Sigmoid colon (tissue), 4 donors: ENCODE results near the gene ATG9B.

ENCODE experiments used
- CTCF ChIP-seq, 4 experiments: fragments of 450-650 bp in 3 of 4; fragments of 200-600 bp in 1 of 4; IDR thresholded peaks; one replicate each; pipeline ENCODE4 v1.5.1; 2016 to 2019; ENCODE audit warnings: antibody characterized with exemption in 4 of 4, mild to moderate bottlenecking in 3 of 4, moderate library complexity in 2 of 4
- EP300 ChIP-seq, 4 donors: sonication (generic); formaldehyde crosslinking; IDR thresholded peaks; one replicate each; pipeline ENCODE4 v1.6.1; 2017; ENCODE audit warnings: antibody characterized with exemption in 4 of 4
- POLR2A ChIP-seq, 2 donors: fragments of 450-650 bp; IDR thresholded peaks; one replicate each; pipeline ENCODE4 v1.6.1; 2016; ENCODE audit warnings: antibody characterized with exemption in 2 of 2, mild to moderate bottlenecking in 2 of 2, moderate library complexity in 2 of 2
- POLR2AphosphoS5 ChIP-seq, 4 donors: sonication (generic); formaldehyde crosslinking; IDR thresholded peaks; one replicate each; pipeline ENCODE4 v1.6.1; 2017; ENCODE audit warnings: antibody characterized with exemption in 4 of 4

DNA sequence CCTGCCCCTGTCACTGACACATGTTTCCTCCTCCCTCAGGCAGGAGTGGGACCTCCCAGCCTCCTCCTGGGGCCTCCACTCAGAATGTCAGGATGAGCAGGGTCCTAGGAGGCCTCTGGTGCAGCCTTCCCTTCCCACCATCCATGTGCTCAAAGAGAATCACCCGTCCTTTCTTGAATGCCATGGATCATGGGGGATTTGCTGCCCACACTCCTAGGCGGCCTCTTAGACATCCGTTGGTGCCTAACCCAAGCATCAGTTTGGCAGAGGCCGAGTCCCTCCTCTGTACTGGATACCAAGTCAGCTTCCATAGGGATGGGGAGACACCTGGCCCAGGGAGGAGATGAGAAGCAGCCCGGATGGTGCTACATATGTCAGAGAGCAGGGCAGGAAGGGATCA lies 26.5 kb downstream of the ATG9B start:
- TF ChIP-seq CTCF (IDR thresholded peaks at IDR 0.05): no peak
- TF ChIP-seq POLR2AphosphoS5 (IDR thresholded peaks at IDR 0.05): no peak
- TF ChIP-seq EP300 (IDR thresholded peaks at IDR 0.05): no peak
- TF ChIP-seq POLR2A (IDR thresholded peaks at IDR 0.05): no peak
